Endometrium (tissue), 2 donors: ENCODE results near the gene CDSN.

Experiments
- FAIRE-seq: peaks from 2 replicates; lab custom pipeline; 2012; peaks lifted over from hg19 to GRCh38; lab: Jason Lieb, UNC
- donor health status: control.
- donor health status: control.

CDSN gene

GRCh38 chr6:31116661-31117385 is 3.4 kb downstream of the CDSN start:
- no peak for FAIRE-seq

GRCh38 chr6:31115941-31116560 is 4.2 kb downstream of the CDSN start:
- FAIRE-seq, result no peak

- no peak for FAIRE-seq
Measured at GRCh38 chr6:31114970-31115849, 5.0 kb downstream of the CDSN start.

GRCh38 chr6:31114541-31114878 is 5.7 kb downstream of the CDSN start, which contains the start of gene PSORS1C1:
Gene PSORS1C1, plus strand, starts transcription at chr6:31114800. Its CDS starts 14,833 bp downstream, at chr6:31129633.
- FAIRE-seq, result no peak

DNA sequence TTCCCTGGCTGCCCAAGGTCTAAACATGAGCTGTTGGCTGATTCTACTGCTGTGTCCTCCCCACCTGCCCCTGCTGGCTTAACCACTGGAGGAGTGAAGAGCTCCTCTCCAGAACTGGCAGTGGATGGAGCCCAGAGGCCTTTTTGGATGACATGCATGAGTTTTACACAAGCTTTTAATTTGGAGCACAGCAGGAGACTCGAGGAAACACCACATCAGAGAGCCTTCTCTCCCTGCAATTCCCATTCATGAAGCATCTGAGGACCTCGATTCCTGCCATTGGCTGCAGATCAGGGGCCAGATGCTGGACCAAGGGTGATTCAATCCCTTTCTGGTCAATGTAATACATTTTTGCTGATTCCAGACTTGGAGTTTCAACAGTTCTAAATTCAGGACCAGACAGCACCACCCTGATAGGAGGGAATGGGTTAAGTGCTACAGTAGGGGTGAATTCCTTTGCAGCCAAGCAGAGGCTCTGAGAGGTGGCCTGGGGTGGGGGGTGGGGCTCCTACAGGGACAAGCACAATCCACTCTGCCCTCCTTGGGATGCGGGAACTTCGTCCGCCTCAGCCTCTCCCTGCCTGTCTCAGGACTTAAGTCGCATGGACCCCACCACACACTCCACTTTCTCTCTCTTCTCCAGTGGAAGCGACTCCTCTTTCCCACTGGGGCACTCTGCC is 6.2 kb downstream of the CDSN start:
- no peak for FAIRE-seq

DNA sequence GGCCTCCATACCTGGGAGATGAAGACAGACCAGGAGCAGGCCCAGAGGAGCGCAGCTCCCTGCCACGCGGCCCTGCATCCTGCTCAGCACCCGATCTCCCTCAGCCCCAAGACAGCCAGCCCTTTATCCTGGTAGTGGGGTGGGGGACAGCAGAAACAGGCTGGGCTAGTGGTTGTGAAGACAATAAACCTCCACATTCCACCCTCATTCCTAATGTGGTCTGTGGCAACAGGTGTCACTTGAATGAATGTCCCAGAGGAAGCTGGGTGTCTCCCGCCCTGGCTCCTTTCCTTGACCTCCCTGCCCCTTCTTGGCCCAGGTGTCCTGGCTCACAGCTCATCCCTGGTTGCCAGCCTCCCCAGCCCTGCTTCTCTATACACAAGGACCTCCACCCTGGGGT is 7.8 kb downstream of the CDSN start, which contains the start of gene C6orf15:
Gene C6orf15 (minus strand): TSS at position 98 of the 400 bp plus-strand sequence. CDS start 20 bp downstream, at position 78.
- no peak for FAIRE-seq

GRCh38 chr6:31111712-31112111 is 8.5 kb downstream of the CDSN start:
- FAIRE-seq, result no peak

GRCh38 chr6:31110825-31111582 is 9.2 kb downstream of the CDSN start:
- no peak for FAIRE-seq

DNA sequence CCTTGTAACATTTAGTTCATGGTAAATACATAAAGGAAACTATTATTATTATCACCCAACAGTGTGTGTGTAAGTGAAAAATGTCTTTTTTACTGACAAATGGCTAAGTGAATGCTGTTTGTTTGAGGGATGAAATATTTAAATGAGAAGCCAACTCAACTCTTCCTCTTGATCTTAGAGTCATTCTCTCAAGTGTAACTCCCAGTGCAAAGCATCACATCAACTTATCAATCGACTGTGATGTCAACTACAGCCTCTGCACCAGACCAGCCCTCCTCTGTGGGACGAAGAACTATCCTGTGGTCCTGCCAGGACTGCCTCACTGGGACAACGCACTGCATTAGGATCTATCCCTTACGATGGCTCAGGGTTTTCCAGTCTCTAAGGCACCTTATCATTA is 13.2 kb downstream of the CDSN start:
- no peak for FAIRE-seq

- FAIRE-seq, result no peak
Measured at GRCh38 chr6:31103136-31103535, 17.1 kb downstream of the CDSN start.

- FAIRE-seq, result no peak
Measured at GRCh38 chr6:31098449-31098938, 21.8 kb downstream of the CDSN start.

GRCh38 chr6:31096656-31097055 is 23.6 kb downstream of the CDSN start:
- FAIRE-seq, result no peak

DNA sequence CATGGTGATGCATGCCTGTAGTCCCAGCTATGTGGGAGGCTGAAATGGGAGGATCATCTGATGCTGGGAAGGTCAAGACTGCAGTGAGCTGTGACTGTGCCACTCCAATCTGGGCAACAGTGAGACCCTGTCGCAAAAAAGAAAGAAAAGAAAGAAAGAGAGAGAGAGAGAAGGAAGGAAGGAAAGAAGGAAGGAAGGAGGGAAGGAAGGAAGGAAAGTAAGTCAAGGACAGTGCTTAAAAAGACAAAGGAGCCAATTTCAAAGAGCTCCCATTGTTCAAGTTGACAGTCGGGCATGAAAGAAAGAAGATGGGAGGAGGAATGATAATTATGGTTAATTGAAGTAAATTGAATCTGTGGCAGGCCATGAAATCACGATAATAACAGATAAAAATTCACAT is 24.0 kb downstream of the CDSN start:
- no peak for FAIRE-seq

DNA sequence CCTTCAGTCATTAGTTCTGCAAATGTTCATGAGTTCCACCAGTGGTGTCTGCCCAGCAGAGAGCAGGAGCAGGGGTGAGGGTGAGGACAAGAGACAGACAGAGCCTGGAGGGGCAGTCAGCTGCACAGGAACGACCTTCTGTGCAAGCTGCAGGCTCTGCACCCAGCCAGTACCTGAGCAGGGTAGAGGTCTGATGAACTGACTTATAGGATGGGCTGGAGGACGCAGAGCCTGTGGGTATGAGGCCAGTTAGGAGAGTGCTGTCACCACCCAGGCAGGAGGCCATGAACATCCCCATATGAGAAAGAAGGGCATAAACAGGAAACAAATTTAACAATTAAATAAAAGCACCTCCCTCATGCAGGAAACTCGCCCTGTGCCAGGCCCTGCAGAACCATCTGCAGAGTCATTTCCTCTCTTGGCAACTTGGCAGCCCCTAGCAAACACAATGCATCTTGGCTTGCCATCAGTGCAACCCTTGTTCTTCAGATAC is 25.8 kb downstream of the CDSN start:
- no peak for FAIRE-seq

DNA sequence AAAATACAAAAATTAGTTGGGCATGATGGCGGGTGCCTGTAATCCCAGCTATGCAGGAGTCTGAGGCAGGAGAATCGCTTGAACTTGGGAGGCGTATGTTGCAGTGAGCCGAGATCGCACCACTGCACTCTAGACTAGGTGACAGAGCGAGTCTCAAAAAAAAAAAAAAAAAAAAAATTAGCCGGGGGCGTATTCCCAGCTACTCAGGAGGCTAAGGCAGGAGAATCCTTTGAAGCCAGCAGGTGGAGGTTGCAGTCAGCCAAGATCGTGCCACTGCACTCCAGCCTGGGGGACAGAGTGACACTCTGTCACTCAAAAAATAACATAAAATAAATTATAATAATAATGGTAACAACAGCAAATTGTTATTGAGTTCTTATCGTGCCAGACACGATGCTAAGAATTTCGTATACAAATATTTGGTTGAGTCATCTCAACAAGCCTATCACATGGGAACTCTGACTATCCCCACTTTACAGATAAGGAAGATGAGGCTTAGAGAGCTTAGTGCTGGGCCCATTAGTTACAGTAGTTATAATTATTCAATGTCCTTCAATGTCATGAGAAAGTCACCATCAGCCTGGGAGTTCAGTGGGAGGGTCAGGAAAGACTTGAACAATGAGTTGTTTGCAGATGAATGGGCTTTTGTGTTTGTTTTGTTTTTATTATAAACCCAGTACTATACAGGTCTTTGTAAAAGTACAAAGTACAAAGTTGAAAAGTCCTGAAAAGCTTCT is 27.3 kb downstream of the CDSN start:
- no peak for FAIRE-seq

DNA sequence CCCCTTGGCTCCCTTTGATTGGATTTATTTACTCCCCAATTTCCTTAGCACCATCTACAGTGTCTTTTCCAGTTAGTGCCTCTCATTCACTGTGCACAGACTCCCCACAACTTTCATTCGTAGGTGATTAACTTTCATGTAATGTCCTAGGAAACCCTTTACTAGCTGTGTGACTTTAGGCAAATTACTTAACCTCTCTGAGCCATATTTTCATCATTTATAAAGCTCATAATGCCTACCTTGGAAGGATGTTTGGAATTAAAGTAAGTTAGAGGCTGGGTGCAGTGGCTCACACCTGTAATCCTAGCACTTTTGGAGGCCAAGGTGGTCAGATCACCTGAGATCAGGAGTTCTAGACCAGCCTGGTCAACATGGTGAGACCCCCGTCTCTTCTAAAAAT is 28.0 kb downstream of the CDSN start:
- no peak for FAIRE-seq

DNA sequence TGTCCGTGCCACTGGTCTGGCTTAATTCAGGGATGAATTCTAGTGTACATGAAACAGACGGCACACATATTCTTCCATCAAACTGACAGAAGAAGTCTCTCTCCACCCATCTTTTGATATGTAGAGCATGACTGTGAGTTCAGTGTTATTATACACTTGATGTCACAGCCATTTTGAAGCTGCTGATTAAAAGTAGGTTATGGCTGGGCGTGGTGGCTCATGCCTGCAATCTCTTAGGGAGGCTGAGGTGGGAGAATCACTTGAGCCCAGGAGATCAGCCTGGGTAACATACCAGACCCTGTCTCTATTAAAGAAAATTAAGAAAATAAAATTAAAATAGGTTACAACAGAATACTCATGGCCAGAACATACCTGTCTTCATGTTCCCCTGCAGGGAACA is 28.6 kb downstream of the CDSN start:
- no peak for FAIRE-seq

DNA sequence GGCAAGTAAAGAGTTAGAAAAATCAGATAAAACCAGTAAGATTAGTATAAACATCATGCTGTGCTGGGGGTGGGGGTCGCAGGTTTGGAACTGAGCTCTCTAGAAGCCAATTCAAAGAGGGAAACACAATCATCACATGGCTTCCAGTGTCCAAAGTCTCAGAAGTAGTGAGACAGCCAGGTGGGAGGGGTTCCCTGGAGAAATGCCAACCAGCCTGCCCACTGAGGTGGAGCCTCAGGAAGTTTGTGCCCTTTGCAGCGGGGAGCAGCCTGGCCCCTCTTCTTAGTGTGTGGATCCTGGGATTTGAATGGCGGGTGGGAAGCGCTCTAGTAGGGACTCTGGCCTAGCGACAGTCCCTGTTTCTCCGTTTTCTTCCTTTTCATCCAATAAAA is 29.3 kb downstream of the CDSN start:
- no peak for FAIRE-seq

DNA sequence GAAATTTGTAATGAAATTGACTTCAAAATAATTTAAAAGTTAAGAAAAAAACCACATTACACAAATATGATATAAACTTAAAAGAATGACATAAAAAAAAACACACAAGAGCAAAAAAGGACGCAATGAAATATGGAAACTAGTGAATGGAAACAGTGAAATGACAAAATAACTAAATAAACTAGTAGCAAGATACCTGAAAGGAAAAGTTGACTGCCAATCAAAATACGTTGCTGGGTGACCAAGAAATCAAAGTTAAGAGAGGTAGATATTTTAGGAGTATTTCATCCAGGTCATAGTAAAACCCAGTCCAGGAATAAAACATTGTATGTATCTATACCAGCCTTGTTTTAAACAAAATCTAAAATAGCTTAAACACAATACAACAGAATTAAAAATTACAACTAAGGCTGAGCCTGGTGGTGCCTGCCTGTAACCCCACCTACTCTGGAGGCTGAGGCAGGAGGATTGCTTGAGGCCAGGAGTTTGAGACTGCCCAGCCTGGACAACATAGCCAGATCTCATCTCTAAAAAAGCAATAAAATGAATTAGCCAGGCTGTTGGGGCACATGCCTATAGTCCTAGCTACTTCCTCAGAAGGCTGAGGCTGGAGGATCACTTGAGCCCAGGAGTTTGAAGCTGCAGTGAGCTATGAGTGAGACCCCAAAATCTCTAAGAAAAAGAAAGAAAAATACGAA is 29.8 kb downstream of the CDSN start:
- FAIRE-seq, result no peak
